ENCODE measurements around the gene S100PBP.

DNA sequence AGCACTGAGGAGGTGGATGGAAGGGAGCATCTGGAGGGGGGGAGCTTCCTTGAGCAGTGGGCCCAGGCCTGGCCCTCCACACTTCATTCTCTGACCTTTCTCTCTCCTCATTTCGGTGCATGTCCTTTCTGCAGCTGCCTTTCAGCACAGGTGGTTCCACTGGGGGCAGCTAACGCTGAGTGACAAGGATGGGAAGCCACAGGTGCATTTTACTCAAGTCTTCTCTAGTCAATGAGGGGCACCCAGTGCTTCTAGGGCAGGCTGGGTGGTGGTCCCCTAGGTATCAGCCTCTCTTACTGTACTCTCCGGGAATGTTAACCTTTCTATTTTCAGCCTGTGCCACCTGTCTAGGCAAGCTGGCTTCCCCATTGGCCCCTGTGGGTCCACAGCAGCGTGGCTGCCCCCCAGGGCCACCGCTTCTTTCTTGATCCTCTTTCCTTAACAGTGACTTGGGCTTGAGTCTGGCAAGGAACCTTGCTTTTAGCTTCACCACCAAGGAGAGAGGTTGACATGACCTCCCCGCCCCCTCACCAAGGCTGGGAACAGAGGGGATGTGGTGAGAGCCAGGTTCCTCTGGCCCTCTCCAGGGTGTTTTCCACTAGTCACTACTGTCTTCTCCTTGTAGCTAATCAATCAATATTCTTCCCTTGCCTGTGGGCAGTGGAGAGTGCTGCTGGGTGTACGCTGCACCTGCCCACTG, 43.5 kb upstream of the S100PBP start:
- TF ChIP-seq ZNF562 (CRISPR knock-in tag; IDR thresholded peaks at IDR 0.05; ENCODE audit: borderline replicate concordance) (no peak), NFRKB (IDR thresholded peaks at IDR 0.05) (no peak), ELF4 (CRISPR knock-in tag; IDR thresholded peaks at IDR 0.05; ENCODE audit: borderline replicate concordance) (no peak), ZNF766 (CRISPR knock-in tag; IDR thresholded peaks at IDR 0.05; ENCODE audit: borderline replicate concordance) (no peak)
